DMS53 treated with DMSO at 0.1 percent for 48 hours (cell line): ENCODE data around the gene DIS3L2.
"Not testable (repeated sequence)": the region's sequence is repeated elsewhere in the genome, so short reads cannot be mapped to it uniquely, and the experiment has no call there.

Source experiments
- DNase-seq: peaks from one replicate; lab custom pipeline; 2025; ENCODE audit not compliant: unreplicated experiment; lab: John Stamatoyannopoulos, UW

The DIS3L2 gene

GRCh38 chr2:232363064-232363783 lies 401.7 kb downstream of the DIS3L2 start:
- not testable (repeated sequence) for DNase-seq

- DNase-seq = no peak
Observed at GRCh38 chr2:232363784-232364615, 402.5 kb downstream of the DIS3L2 start.

GRCh38 chr2:232364806-232365594 lies 403.5 kb downstream of the DIS3L2 start:
- not testable (repeated sequence) for DNase-seq

- peak; percentile 24 for DNase-seq
Observed at GRCh38 chr2:232365621-232366321, 404.3 kb downstream of the DIS3L2 start.

- not testable (repeated sequence) for DNase-seq
Observed at GRCh38 chr2:232366461-232366860, 404.9 kb downstream of the DIS3L2 start.

GRCh38 chr2:232367016-232367415 lies 405.5 kb downstream of the DIS3L2 start:
- DNase-seq = no peak

- no peak for DNase-seq
Observed at GRCh38 chr2:232367591-232368233, 406.2 kb downstream of the DIS3L2 start.

GRCh38 chr2:232368311-232368731 lies 406.8 kb downstream of the DIS3L2 start:
- no peak for DNase-seq

GRCh38 chr2:232369126-232369951 lies 407.8 kb downstream of the DIS3L2 start:
- DNase-seq = no peak

GRCh38 chr2:232370007-232370406 lies 408.5 kb downstream of the DIS3L2 start:
- DNase-seq = not testable (repeated sequence)

- DNase-seq = no peak
Observed at GRCh38 chr2:232372231-232373208, 411.0 kb downstream of the DIS3L2 start.

GRCh38 chr2:232374356-232374755 lies 412.8 kb downstream of the DIS3L2 start:
- no peak for DNase-seq

- no peak for DNase-seq
Observed at GRCh38 chr2:232375164-232375563, 413.7 kb downstream of the DIS3L2 start.

GRCh38 chr2:232376260-232376659 lies 414.7 kb downstream of the DIS3L2 start:
- DNase-seq = no peak

- no peak for DNase-seq
Observed at GRCh38 chr2:232376713-232377112, 415.2 kb downstream of the DIS3L2 start.

GRCh38 chr2:232377319-232377718 lies 415.8 kb downstream of the DIS3L2 start:
- DNase-seq = no peak

- DNase-seq = no peak
Observed at GRCh38 chr2:232377841-232378734, 416.6 kb downstream of the DIS3L2 start.
